Cerebellar cortex (tissue), 1 donor: ENCODE data around the gene ZNG1F.
"Not testable (repeated sequence)": the region's sequence is repeated elsewhere in the genome, so short reads cannot be mapped to it uniquely, and the experiment has no call there.

Experiments
- DNase-seq: peaks from one replicate; pipeline ENCODE4 v3.0.0-alpha.2; 2015; ENCODE audit warnings: low spot score

ZNG1F gene

DNA sequence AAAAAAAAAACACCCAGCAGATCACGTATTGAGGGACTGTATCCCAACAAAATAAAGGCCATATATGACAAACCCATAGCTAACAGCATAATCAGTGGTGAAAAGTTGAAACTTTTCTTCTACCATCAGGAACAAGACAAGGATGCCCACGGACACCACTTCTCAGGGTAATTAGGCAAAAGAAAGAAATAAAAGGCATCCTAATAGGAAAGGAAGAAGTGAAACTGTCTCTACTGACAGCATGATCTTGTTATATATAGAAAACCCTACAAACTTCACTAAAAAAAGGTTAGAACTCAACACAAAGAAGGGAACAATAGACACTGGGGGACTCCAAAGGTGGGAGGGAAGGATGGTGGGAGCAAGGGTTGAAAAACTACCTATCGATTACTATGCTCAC lies 102.9 kb downstream of the ZNG1F start:
- not testable (repeated sequence) for DNase-seq

DNA sequence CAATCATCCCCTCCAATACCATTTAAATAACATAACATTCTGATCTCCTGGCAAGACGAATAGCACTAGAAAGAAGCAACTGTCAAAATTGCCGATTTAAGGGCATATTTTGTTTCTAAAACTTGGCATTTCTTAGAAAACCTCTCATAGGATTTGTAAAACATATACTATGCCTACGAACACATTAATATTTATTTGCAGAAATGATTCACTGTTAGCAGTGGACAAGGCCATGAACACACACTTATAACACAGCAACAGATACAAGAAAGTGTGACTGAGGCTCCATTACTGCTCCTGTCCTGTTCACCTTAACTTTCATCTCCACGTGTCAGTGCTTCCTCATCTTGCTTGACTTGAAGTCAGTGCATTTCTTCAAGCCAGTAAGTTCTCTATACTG lies 106.8 kb downstream of the ZNG1F start:
- DNase-seq, result not testable (repeated sequence)
